ENCODE results near the gene RPN2.

GRCh38 chr20:37193226-37193625, 14.1 kb downstream of the RPN2 start:
- TF ChIP-seq POLR2AphosphoS5 (IDR thresholded peaks at IDR 0.05) (no peak), POLR2A (IDR thresholded peaks at IDR 0.05) (no peak), CTCF (IDR thresholded peaks at IDR 0.05 in 8 of 11, conservative IDR thresholded peaks at IDR 0.05 in 3 of 11) (no peak)
